ENCODE data around the gene SLC12A6. TPM values are rescaled to one million over a fixed set of nuclear protein-coding genes. Genes with fewer than 3 reads are reported as not detected.

The SLC12A6 gene
- total and polyA plus RNA-seq, 8 donors, result 1.4 to 63.6 (median 13.1) TPM

DNA sequence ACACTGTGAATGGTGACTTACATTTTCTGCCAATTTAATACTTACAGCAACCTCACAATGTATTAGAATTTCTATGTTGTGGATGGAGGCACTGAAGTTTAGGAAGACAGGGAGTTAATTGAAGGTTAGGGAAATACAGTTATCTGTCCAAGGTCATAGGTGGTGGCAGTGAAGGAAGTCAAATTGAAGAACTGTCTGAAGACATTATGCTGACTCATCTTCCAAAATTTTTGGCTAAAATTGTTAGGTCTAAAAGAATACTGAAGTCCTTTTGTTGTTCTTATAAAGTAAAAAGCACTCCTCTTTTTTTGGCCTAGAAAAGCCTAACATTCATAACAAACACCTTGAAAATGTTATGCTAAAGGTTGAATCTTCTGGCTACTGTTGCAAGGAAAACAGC, 85.0 kb downstream of the SLC12A6 start:
- intact Hi-C loops (cut with DNase I; ENCODE audit: low total_unique reads), result no loop called here
- Histone ChIP-seq H3K9me3 (no peaks in the 10 kb centered on the region), H3K27me3 (no peaks in the 10 kb centered on the region), H3K27ac (no peak overlapping the region), H3K36me3 (peaks cover 17 to 94% (median 94%) of the 10 kb centered on the region in 4 donors), H3K4me1 (no peaks in the 10 kb centered on the region), H3K4me3 (no peak overlapping the region)
- TF ChIP-seq POLR2A (IDR thresholded peaks at IDR 0.05) (no peak), POLR2AphosphoS5 (IDR thresholded peaks at IDR 0.05) (no peak), EP300 (IDR thresholded peaks at IDR 0.05) (no peak)
- TF ChIP-seq, protein P1, sequence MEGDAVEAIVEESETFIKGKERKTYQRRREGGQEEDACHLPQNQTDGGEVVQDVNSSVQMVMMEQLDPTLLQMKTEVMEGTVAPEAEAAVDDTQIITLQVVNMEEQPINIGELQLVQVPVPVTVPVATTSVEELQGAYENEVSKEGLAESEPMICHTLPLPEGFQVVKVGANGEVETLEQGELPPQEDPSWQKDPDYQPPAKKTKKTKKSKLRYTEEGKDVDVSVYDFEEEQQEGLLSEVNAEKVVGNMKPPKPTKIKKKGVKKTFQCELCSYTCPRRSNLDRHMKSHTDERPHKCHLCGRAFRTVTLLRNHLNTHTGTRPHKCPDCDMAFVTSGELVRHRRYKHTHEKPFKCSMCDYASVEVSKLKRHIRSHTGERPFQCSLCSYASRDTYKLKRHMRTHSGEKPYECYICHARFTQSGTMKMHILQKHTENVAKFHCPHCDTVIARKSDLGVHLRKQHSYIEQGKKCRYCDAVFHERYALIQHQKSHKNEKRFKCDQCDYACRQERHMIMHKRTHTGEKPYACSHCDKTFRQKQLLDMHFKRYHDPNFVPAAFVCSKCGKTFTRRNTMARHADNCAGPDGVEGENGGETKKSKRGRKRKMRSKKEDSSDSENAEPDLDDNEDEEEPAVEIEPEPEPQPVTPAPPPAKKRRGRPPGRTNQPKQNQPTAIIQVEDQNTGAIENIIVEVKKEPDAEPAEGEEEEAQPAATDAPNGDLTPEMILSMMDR (IDR thresholded peaks at IDR 0.05), result no peak
- no peak for DNase-seq

DNA sequence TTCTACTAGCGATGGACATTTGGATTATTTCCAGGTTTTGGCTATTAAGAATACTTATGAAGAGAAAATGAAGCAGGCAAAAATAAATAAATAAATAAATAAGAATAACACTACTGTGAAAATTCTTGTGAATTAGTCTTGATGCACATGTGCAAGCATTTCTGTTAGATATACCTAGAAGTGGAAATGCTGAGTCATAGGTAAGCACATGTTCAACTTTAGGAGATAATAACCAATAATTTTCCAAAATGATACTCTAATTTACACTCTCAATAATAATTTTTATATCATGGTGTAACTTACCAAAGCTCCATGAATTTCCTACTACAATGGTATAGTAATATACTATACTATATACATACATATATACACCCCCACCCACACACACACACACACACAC, 89.4 kb downstream of the SLC12A6 start:
- intact Hi-C loops (cut with DNase I; ENCODE audit: low total_unique reads), result loop anchor here (10.0 kb wide), 2 partner anchors 117 to 337 kb away; partner anchors contain the start of genes GOLGA8B and LPCAT4
- Histone ChIP-seq H3K4me1 (no peaks in the 10 kb centered on the region), H3K9me3 (no peaks in the 10 kb centered on the region), H3K27me3 (no peaks in the 10 kb centered on the region), H3K36me3 (peaks cover 10 to 89% (median 87%) of the 10 kb centered on the region in 4 donors), H3K4me3 (no peak overlapping the region), H3K27ac (no peak overlapping the region)
- WGBS, 5 donors, result 94 to 100% (median 100%) methylated on average over 1 of the region's 1 CpG
- TF ChIP-seq POLR2AphosphoS5 (IDR thresholded peaks at IDR 0.05) (no peak), POLR2A (IDR thresholded peaks at IDR 0.05) (no peak), EP300 (IDR thresholded peaks at IDR 0.05) (no peak)
- TF ChIP-seq, protein P1 (IDR thresholded peaks at IDR 0.05), result no peak
- no peak for DNase-seq

DNA sequence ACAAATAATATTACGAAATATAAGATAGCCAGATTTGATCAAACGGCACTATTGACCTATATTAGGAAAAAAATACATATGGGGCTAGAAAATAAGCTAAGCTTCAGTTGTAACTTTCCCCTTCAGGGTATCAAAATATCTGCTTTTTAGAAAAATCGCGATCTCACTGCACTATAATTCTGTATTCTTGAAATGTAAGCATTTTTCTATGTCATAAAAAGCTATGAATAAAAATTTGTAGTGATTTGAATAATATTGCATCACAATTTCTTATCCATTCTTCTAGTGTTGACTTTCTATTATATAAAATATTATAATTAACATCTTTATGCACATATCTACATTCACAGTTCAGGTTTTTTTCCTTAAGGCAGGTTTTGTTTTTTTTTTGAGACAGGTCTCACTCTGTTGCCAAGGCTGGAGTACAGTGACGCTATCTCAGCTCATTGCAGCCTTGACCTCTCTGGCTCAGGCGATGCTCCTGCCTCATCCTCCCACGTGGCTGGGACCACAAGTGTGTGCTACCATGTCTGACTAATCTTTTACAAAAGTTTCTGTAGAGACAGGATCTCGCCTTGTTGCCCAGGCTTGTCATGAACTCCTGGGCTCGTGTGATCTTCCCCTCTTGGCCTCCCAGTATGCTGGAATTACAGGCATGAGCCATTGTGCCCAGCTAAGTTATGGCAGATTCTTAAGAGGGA, 91.2 kb downstream of the SLC12A6 start:
- Histone ChIP-seq H3K36me3 (peaks cover 2 to 86% (median 81%) of the 10 kb centered on the region in 4 donors), H3K9me3 (no peaks in the 10 kb centered on the region), H3K27ac (no peak overlapping the region), H3K4me1 (no peaks in the 10 kb centered on the region), H3K27me3 (no peaks in the 10 kb centered on the region), H3K4me3 (no peak overlapping the region)
- DNase-seq, result no peak
- WGBS, 5 donors, result 80 to 84% (median 83%) methylated on average over 9 of the region's 9 CpGs
- intact Hi-C loops (cut with DNase I; ENCODE audit: low total_unique reads), result loop anchor here (10.0 kb wide), 2 partner anchors 118 to 338 kb away; partner anchors contain the start of genes GOLGA8B and LPCAT4
- TF ChIP-seq, protein P1 (IDR thresholded peaks at IDR 0.05), result no peak
- TF ChIP-seq POLR2AphosphoS5 (IDR thresholded peaks at IDR 0.05), result no peak
- TF ChIP-seq POLR2A (IDR thresholded peaks at IDR 0.05), result no peak
- TF ChIP-seq EP300 (IDR thresholded peaks at IDR 0.05), result no peak

DNA sequence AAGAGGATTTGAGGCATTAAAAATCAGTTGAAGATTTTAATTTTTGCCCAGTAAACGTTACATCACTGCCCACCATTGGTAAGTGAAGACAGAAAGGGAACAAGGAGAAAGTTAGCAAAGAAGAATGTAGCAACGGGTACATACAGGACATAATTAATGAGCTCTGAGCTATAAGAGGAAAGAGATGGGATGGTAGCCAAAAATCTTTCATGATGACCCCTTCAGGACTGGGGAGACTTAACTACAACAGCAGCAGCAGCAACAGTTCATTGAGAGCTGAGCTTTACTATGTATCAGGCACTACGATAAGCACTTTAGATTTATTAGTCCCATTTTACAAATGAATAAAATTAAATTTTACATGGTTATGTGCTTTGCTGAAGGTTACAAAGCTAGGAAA, 94.4 kb downstream of the SLC12A6 start:
- 68 to 82% (median 72%) methylated on average over 3 of the region's 3 CpGs for WGBS, 5 donors
- Histone ChIP-seq H3K9me3 (no peaks in the 10 kb centered on the region), H3K27ac (no peak overlapping the region), H3K36me3 (peaks cover 10 to 82% (median 79%) of the 10 kb centered on the region in 4 donors), H3K4me1 (no peaks in the 10 kb centered on the region), H3K27me3 (no peaks in the 10 kb centered on the region), H3K4me3 (no peak overlapping the region)
- DNase-seq, result no peak
- intact Hi-C loops (cut with DNase I; ENCODE audit: low total_unique reads), result loop anchor here (10.0 kb wide), 2 partner anchors 122 to 342 kb away; partner anchors contain the start of genes GOLGA8B and LPCAT4
- TF ChIP-seq EP300 (IDR thresholded peaks at IDR 0.05) (no peak), POLR2A (IDR thresholded peaks at IDR 0.05) (no peak), POLR2AphosphoS5 (IDR thresholded peaks at IDR 0.05) (no peak)
- TF ChIP-seq, protein P1 (IDR thresholded peaks at IDR 0.05), result no peak

Data from stomach (tissue), 9 donors.